ENCODE data around the gene USP31. TPM values are rescaled to one million over a fixed set of nuclear protein-coding genes. Genes with fewer than 3 reads are reported as not detected.

Gene USP31
- total RNA-seq, 4 donors from 2014 or later: 10.0 to 18.2 (median 13.2) TPM

DNA sequence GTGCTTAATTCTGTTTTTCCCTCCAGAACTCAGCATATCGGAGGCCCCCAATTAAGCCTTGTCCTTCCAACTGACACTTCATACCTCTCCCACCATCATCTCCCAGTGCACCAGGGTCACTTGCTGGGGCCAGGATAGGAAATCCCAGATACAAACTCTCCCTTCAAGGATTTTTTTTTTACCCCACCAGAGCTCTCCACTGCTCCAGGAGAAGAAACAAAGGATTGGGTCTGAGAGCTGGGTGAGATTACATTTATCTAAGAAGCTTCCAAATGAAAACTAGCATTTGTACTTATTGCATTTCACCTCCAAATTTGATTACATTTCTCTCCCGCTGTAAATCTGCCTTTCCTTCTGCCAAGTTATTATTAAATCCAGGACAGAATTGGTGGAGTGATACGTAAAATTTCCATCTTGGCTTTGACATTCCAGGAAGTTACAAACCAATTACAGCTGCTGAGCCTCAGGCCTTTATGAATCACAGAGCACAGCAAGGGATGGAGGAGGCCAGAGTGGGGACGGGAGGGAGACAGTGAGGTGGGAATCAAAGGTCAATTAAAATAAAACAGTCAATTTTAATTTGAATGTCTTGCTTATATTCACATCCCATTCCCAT is 123.5 kb downstream of the USP31 start:
- 56 to 72% methylated on average over 4 of the region's 4 CpGs for WGBS, 2 donors
- intact Hi-C loops (cut with DNase I): no loop called here
- H3K36me3 ChIP-seq: no peaks in the 10 kb centered on the region
- H3K27me3 ChIP-seq: no peaks in the 10 kb centered on the region
- no peaks in the 10 kb centered on the region for H3K9me3 ChIP-seq
- no peaks in the 10 kb centered on the region for H3K4me1 ChIP-seq
- H3K4me3 ChIP-seq (replicated peaks in 1 of 3): no peak overlapping the region
- no peak for TF ChIP-seq POLR2A (IDR thresholded peaks at IDR 0.05)
- TF ChIP-seq, protein P1, sequence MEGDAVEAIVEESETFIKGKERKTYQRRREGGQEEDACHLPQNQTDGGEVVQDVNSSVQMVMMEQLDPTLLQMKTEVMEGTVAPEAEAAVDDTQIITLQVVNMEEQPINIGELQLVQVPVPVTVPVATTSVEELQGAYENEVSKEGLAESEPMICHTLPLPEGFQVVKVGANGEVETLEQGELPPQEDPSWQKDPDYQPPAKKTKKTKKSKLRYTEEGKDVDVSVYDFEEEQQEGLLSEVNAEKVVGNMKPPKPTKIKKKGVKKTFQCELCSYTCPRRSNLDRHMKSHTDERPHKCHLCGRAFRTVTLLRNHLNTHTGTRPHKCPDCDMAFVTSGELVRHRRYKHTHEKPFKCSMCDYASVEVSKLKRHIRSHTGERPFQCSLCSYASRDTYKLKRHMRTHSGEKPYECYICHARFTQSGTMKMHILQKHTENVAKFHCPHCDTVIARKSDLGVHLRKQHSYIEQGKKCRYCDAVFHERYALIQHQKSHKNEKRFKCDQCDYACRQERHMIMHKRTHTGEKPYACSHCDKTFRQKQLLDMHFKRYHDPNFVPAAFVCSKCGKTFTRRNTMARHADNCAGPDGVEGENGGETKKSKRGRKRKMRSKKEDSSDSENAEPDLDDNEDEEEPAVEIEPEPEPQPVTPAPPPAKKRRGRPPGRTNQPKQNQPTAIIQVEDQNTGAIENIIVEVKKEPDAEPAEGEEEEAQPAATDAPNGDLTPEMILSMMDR (IDR thresholded peaks at IDR 0.05): no peak
- DNase-seq: no peak
- no peak overlapping the region for H3K27ac ChIP-seq

DNA sequence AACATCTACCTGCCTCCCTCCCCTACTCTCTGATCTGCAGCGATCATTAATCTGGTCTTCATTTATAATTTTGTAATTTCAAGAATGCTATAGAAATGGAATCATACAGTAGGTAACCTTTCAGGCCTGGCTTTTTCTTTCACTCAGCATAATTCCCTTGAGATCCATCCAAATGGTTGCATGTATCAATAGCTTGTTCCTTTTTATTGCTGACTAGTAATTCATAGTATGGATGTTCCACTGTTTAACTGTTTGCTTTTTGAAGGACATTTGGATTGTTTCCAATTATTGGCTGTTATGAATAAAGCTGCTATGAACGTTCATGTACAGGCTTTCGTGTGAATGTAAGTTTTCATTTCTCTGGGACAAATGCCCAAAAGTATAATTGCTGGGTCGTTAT is 125.2 kb downstream of the USP31 start:
- Histone ChIP-seq H3K9me3 (no peaks in the 10 kb centered on the region), H3K27ac (no peak overlapping the region), H3K27me3 (no peaks in the 10 kb centered on the region), H3K4me1 (no peaks in the 10 kb centered on the region), H3K36me3 (no peaks in the 10 kb centered on the region), H3K4me3 (replicated peaks in 1 of 3) (no peak overlapping the region)
- no peak for DNase-seq
- intact Hi-C loops (cut with DNase I): no loop called here
- no peak for TF ChIP-seq POLR2A (IDR thresholded peaks at IDR 0.05)
- TF ChIP-seq, protein P1 (IDR thresholded peaks at IDR 0.05): no peak
- 74 to 75% methylated on average over 4 of the region's 4 CpGs for WGBS, 2 donors

DNA sequence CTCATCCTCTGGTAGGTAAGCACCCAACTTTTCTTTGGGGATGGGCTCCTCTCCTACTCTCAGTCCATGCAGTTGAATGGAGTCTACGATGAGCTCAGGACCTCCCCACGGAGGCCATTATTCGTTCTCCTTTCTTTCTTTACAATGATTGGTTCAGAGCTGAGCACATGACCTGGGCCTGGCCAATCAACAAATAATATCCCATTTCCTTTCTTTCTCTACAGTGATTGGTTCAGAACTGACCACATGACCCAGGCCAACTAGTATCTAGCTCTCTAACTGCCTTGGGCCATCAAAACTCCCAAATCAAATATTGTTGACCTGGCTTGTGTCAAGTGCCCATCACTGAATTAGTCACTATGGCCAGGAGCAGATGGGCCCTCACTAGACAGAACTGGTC is 129.2 kb downstream of the USP31 start:
- WGBS, 2 donors: 89 to 91% methylated on average over 3 of the region's 3 CpGs
- intact Hi-C loops (cut with DNase I): no loop called here
- Histone ChIP-seq H3K4me3 (replicated peaks in 1 of 3) (no peak overlapping the region), H3K9me3 (no peaks in the 10 kb centered on the region), H3K27me3 (no peaks in the 10 kb centered on the region), H3K4me1 (no peaks in the 10 kb centered on the region), H3K27ac (no peak overlapping the region), H3K36me3 (no peaks in the 10 kb centered on the region)
- no peak for DNase-seq
- no peak for TF ChIP-seq POLR2A (IDR thresholded peaks at IDR 0.05)
- TF ChIP-seq, protein P1 (IDR thresholded peaks at IDR 0.05): no peak

DNA sequence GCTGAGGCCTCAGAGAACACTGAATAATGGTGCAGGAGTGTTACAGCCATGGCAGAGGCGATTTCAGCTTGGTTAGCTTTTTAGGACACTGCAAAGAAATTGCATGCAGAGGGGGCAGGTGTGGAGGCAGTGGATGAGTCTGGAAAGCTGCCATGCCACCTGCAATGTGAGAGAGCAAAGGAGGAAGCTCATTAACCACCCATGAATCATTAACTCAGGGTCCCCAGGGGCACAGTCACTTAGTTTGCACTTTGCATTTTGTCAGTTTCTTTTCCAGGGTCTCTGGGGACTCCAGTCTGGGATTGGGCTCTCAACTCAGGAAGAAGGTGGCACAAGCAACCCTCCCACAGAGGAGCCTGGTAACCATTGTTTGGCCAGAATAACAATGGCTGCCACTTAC is 132.9 kb downstream of the USP31 start:
- TF ChIP-seq, protein P1 (IDR thresholded peaks at IDR 0.05): no peak
- no peak for TF ChIP-seq POLR2A (IDR thresholded peaks at IDR 0.05)
- H3K36me3 ChIP-seq: no peaks in the 10 kb centered on the region
- no peaks in the 10 kb centered on the region for H3K9me3 ChIP-seq
- no peak overlapping the region for H3K4me3 ChIP-seq (replicated peaks in 1 of 3)
- H3K27me3 ChIP-seq: no peaks in the 10 kb centered on the region
- WGBS, 2 donors: 50 to 73% methylated on average over 1 of the region's 1 CpG
- intact Hi-C loops (cut with DNase I): no loop called here
- H3K27ac ChIP-seq: no peak overlapping the region
- no peaks in the 10 kb centered on the region for H3K4me1 ChIP-seq
- DNase-seq: no peak

DNA sequence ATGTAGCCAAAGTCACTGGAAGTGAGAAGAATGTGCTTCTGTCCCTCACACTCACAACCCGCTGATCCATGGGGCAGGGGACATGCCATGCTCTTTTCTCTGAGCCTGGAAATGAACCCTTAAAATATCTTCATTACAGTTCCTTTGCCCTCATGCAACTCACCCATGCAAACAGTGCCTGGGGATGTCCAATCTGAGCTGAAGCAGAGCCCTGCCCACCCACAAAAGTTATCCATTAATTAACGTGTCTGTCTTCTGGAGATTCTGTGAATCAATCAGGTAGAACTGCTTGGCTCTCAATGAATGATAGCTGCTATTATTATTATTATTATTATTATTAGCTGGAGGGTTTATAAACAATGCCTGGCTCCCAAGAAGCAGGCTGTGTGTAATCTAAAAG is 133.7 kb downstream of the USP31 start:
- Histone ChIP-seq H3K4me1 (no peaks in the 10 kb centered on the region), H3K4me3 (replicated peaks in 1 of 3) (no peak overlapping the region), H3K36me3 (no peaks in the 10 kb centered on the region), H3K9me3 (no peaks in the 10 kb centered on the region), H3K27ac (no peak overlapping the region), H3K27me3 (no peaks in the 10 kb centered on the region)
- 63 to 82% methylated on average over 2 of the region's 2 CpGs for WGBS, 2 donors
- DNase-seq: no peak
- intact Hi-C loops (cut with DNase I): no loop called here
- no peak for TF ChIP-seq POLR2A (IDR thresholded peaks at IDR 0.05)
- TF ChIP-seq, protein P1 (IDR thresholded peaks at IDR 0.05): no peak

Data from thyroid gland (tissue), 4 donors.